ENCODE measurements around the gene CDX2. TPM values are rescaled to one million over a fixed set of nuclear protein-coding genes. Genes with fewer than 3 reads are reported as not detected.

CDX2 gene
- total RNA-seq, 1 experiment from 2014 or later: not detected

DNA sequence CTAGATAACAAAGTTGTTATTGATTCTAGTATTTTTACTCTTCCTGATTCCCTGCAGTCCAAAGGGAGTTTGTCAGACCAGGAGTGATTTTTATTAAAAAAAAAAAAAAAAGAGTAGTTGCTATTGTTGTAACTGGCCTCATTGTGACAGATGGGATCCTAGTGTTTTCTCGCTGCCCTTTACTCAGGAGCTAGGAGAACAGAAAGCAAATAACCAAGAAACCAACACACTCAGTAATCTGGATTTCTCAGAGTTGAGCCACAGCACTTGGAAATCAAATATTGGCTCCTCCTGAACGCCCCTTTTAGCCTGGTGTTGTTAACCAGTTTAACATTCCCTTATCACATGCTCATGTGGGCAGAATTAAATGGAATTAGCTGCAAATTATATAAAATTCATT is 57.6 kb downstream of the CDX2 start:
- no peak for DNase-seq (ENCODE audit: low spot score)
- Histone ChIP-seq H3K4me1 (ENCODE audit: insufficient read depth, low read length, poor library complexity, severe bottlenecking) (no peaks in the 10 kb centered on the region), H3K36me3 (ENCODE audit: insufficient read depth, low read length, poor library complexity, severe bottlenecking) (no peaks in the 10 kb centered on the region), H3K4me3 (ENCODE audit: low read depth, low read length, poor library complexity, severe bottlenecking) (no peak overlapping the region), H3K9me3 (ENCODE audit: low read depth, low read length, poor library complexity, severe bottlenecking) (no peaks in the 10 kb centered on the region), H3K27ac (ENCODE audit: low read depth, low read length, poor library complexity, severe bottlenecking) (no peak overlapping the region), H3K27me3 (replicated peaks; ENCODE audit: insufficient read depth, low read depth, low read length, poor library complexity) (peaks cover 91% of the 10 kb centered on the region)
- ChIA-PET POLR2A (ENCODE audit: low non-redundant PET) (no interaction called here), CTCF (no interaction called here)
- BruUV-seq (replicated peaks): no TSS peak
- intact Hi-C loops (cut with micrococcal nuclease; ENCODE audit: unreplicated experiment): no loop called here
- TF ChIP-seq, protein P1, sequence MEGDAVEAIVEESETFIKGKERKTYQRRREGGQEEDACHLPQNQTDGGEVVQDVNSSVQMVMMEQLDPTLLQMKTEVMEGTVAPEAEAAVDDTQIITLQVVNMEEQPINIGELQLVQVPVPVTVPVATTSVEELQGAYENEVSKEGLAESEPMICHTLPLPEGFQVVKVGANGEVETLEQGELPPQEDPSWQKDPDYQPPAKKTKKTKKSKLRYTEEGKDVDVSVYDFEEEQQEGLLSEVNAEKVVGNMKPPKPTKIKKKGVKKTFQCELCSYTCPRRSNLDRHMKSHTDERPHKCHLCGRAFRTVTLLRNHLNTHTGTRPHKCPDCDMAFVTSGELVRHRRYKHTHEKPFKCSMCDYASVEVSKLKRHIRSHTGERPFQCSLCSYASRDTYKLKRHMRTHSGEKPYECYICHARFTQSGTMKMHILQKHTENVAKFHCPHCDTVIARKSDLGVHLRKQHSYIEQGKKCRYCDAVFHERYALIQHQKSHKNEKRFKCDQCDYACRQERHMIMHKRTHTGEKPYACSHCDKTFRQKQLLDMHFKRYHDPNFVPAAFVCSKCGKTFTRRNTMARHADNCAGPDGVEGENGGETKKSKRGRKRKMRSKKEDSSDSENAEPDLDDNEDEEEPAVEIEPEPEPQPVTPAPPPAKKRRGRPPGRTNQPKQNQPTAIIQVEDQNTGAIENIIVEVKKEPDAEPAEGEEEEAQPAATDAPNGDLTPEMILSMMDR (conservative IDR thresholded peaks at IDR 0.05; ENCODE audit: low read depth, low read length): no peak
- TF ChIP-seq EZH2 (IDR thresholded peaks at IDR 0.05; ENCODE audit: borderline replicate concordance, low read depth, low read length, poor library complexity, severe bottlenecking): no peak

Other genes with a start within 250 kb of the CDX2 start
- not detected in 2 replicates for gene GSX1, start 176.8 kb downstream of the CDX2 start, total RNA-seq (2021)
- gene PDX1, start 49.3 kb downstream of the CDX2 start, total RNA-seq (2021): not detected in 2 replicates
- gene URAD, start 19.4 kb upstream of the CDX2 start, total RNA-seq (2021): not detected in 2 replicates
- gene FLT3, start 131.3 kb upstream of the CDX2 start, total RNA-seq (2021): 0.15 and 0.22 TPM in 2 replicates
- gene PAN3, start 169.2 kb upstream of the CDX2 start, total RNA-seq (2021): 41.5 and 46.1 TPM in 2 replicates

All from A673 (cell line).